Epithelial cell of proximal tubule (primary cell): Measurements from ENCODE around the gene DYNC1H1. TPM values are rescaled to one million over a fixed set of nuclear protein-coding genes. Genes with fewer than 3 reads are reported as not detected.

Experiments used
- DNase-seq: peaks from one replicate; pipeline ENCODE4 v3.0.0-alpha.2; 2011; ENCODE audit warnings: low read depth
- H3K4me3 ChIP-seq: 2 replicates; pipeline ENCODE4 v1.5.1; 2011; ENCODE audit warnings: low read depth, mild to moderate bottlenecking, low read length
- CTCF ChIP-seq: conservative IDR thresholded peaks from 2 replicates; pipeline ENCODE4 v1.5.1; 2012; ENCODE audit warnings: low read depth, mild to moderate bottlenecking, low read length
- total RNA-seq: library from RNA; depleted of rRNA; stranded (reverse); fragments of >200 nt; gene quantifications from 2 replicates; pipeline ENCODE4 v1.2.3, GENCODE V29; 2015

The DYNC1H1 gene
- total RNA-seq, 1 donor from 2014 or later: 402 TPM

- DNase-seq: no peak
- no peak overlapping the region for H3K4me3 ChIP-seq
- no peak for TF ChIP-seq CTCF
Observed at GRCh38 chr14:101929096-101929495, 35.3 kb upstream of the DYNC1H1 start.

GRCh38 chr14:101929946-101930345, 34.4 kb upstream of the DYNC1H1 start:
- no peak for TF ChIP-seq CTCF
- DNase-seq: no peak
- no peak overlapping the region for H3K4me3 ChIP-seq

- H3K4me3 ChIP-seq: no peak overlapping the region
- no peak for TF ChIP-seq CTCF
- no peak for DNase-seq
Observed at GRCh38 chr14:101932673-101933072, 31.7 kb upstream of the DYNC1H1 start.

- DNase-seq: no peak
- H3K4me3 ChIP-seq: no peak overlapping the region
- TF ChIP-seq CTCF: no peak
Observed at GRCh38 chr14:101933209-101933608, 31.2 kb upstream of the DYNC1H1 start.

- no peak overlapping the region for H3K4me3 ChIP-seq
- no peak for DNase-seq
- TF ChIP-seq CTCF: no peak
Observed at GRCh38 chr14:101934601-101935150, 29.7 kb upstream of the DYNC1H1 start.

- no peak for TF ChIP-seq CTCF
- no peak overlapping the region for H3K4me3 ChIP-seq
- no peak for DNase-seq
Observed at GRCh38 chr14:101937926-101938767, 26.2 kb upstream of the DYNC1H1 start.
